GM23338 (cell line): ENCODE results near the gene CACNA1C. TPM values are rescaled to one million over a fixed set of nuclear protein-coding genes. Genes with fewer than 3 reads are reported as not detected.
A peak's percentile ranks its signal among the peaks of the same experiment; 100 is the strongest.

ENCODE experiments used
- ATAC-seq: fragments of 200-7000 bp; cut with Tn5 transposase; 3 replicates; pipeline ENCODE4 v1.9.1; 2020
- DNase-seq: peaks from one replicate; pipeline ENCODE4 v3.0.0-alpha.2; 2015; ENCODE audit warnings: low spot score
- H2AFZ ChIP-seq: fragments of 200-600 bp; sonication (generic); 2 replicates; pipeline ENCODE4 v1.8.0; 2016; ENCODE audit warnings: antibody characterized with exemption, mild to moderate bottlenecking, moderate library complexity
- H3F3A ChIP-seq: fragments of 200-600 bp; sonication (generic); replicated peaks from 2 replicates; pipeline ENCODE4 v1.8.0; 2017; ENCODE audit warnings: antibody characterized with exemption, mixed run types, low read depth
- H3K27ac ChIP-seq: fragments of 200-600 bp; sonication (generic); 2 replicates; pipeline ENCODE4 v1.6.1; 2016; ENCODE audit warnings: low read depth
- H3K27me3 ChIP-seq: fragments of 200-600 bp; sonication (generic); 2 replicates; pipeline ENCODE4 v1.8.0; 2016; ENCODE audit warnings: mild to moderate bottlenecking, mixed run types, moderate library complexity; ENCODE audit not compliant: insufficient read depth
- H3K36me3 ChIP-seq: fragments of 200-600 bp; sonication (generic); 2 replicates; pipeline ENCODE4 v1.8.0; 2016; ENCODE audit warnings: mild to moderate bottlenecking; ENCODE audit not compliant: insufficient read depth
- H3K4me1 ChIP-seq: fragments of 200-600 bp; sonication (generic); 2 replicates; pipeline ENCODE4 v1.8.0; 2016; ENCODE audit warnings: mild to moderate bottlenecking, moderate library complexity; ENCODE audit not compliant: insufficient read depth
- H3K4me2 ChIP-seq: fragments of 200-600 bp; sonication (generic); 2 replicates; pipeline ENCODE4 v1.7.1; 2017; ENCODE audit warnings: mixed run types
- H3K4me3 ChIP-seq: fragments of 200-600 bp; sonication (generic); 2 replicates; pipeline ENCODE4 v1.6.1; 2016; ENCODE audit warnings: mixed run types
- H3K79me2 ChIP-seq: fragments of 200-600 bp; sonication (generic); replicated peaks from 2 replicates; pipeline ENCODE4 v1.8.0; 2017; ENCODE audit warnings: mild to moderate bottlenecking; ENCODE audit not compliant: insufficient read depth
- H3K9me2 ChIP-seq: fragments of 200-600 bp; sonication (generic); 2 replicates; pipeline ENCODE4 v1.8.0; 2017; ENCODE audit not compliant: insufficient read depth
- H4K20me1 ChIP-seq: fragments of 200-600 bp; sonication (generic); replicated peaks from 2 replicates; pipeline ENCODE4 v1.8.0; 2017; ENCODE audit warnings: mild to moderate bottlenecking; ENCODE audit not compliant: insufficient read depth
- H3K27ac Mint-ChIP-seq: 2 replicates; pipeline ENCODE4 v1.8.0; 2020; ENCODE audit warnings: inconsistent platforms, mild to moderate bottlenecking, moderate library complexity, mixed read lengths
- H3K27me3 Mint-ChIP-seq: 3 replicates; pipeline ENCODE4 v1.8.0; 2022; ENCODE audit warnings: low read depth, mild to moderate bottlenecking, moderate library complexity, mixed read lengths, inconsistent platforms; ENCODE audit not compliant: insufficient read depth, poor library complexity
- H3K36me3 Mint-ChIP-seq: 3 replicates; pipeline ENCODE4 v1.8.0; 2021; ENCODE audit warnings: low read depth, mild to moderate bottlenecking, inconsistent platforms, moderate library complexity, mixed read lengths
- H3K4me1 Mint-ChIP-seq: 3 replicates; pipeline ENCODE4 v1.8.0; 2020; ENCODE audit warnings: mild to moderate bottlenecking, inconsistent platforms, mixed read lengths
- H3K4me3 Mint-ChIP-seq: 3 replicates; pipeline ENCODE4 v1.8.0; 2021; ENCODE audit warnings: moderate library complexity, mild to moderate bottlenecking, inconsistent platforms, mixed read lengths
- H3K9me3 Mint-ChIP-seq: 3 replicates; pipeline ENCODE4 v1.8.0; 2020; ENCODE audit warnings: moderate library complexity, mild to moderate bottlenecking, inconsistent platforms, mixed read lengths
- CREB1 ChIP-seq: fragments of 250-450 bp; sonication (Bioruptor Pico); IDR thresholded peaks from 2 replicates; pipeline ENCODE4 v1.5.0; 2020; ENCODE audit warnings: low read depth, mild to moderate bottlenecking, moderate library complexity
- EZH2 ChIP-seq: fragments of 200-600 bp; sonication (generic); IDR thresholded peaks from one replicate; pipeline ENCODE4 v1.8.0; 2017; ENCODE audit warnings: antibody characterized with exemption, mild to moderate bottlenecking, low read depth; ENCODE audit not compliant: unreplicated experiment
- EZH2phosphoT487 ChIP-seq: fragments of 200-600 bp; sonication (generic); IDR thresholded peaks from one replicate; pipeline ENCODE4 v1.8.1; 2018; ENCODE audit warnings: antibody characterized with exemption; ENCODE audit not compliant: unreplicated experiment
- REST ChIP-seq: IDR thresholded peaks from one replicate; pipeline ENCODE4 v1.6.1; 2018; ENCODE audit warnings: antibody characterized with exemption; ENCODE audit not compliant: unreplicated experiment
- STAT1 ChIP-seq: IDR thresholded peaks from one replicate; pipeline ENCODE4 v1.6.1; 2016; ENCODE audit warnings: antibody characterized with exemption; ENCODE audit not compliant: unreplicated experiment
- ZNF114 ChIP-seq: fragments of 250-450 bp; sonication (Bioruptor Pico); IDR thresholded peaks from 2 replicates; pipeline ENCODE4 v1.5.0; 2020; ENCODE audit warnings: mild to moderate bottlenecking, moderate library complexity
- ZNF462 ChIP-seq: fragments of 250-450 bp; sonication (Bioruptor Pico); IDR thresholded peaks from 2 replicates; pipeline ENCODE4 v1.5.0; 2020; ENCODE audit warnings: mild to moderate bottlenecking, moderate library complexity
- polyA plus RNA-seq: library from polyadenylated mRNA; unstranded; fragments of >200 nt; fragmentation: Nextera tagmentation; extraction: Ambion mirVana; gene quantifications from 2 replicates; pipeline ENCODE4 v1.2.1, GENCODE V29; 2016
- total RNA-seq: library from RNA; depleted of rRNA; stranded (reverse); fragments of >200 nt; shearing (Covaris generic); gene quantifications from 2 replicates; pipeline ENCODE4 v1.2.3, GENCODE V29; 2014
- TF ChIP-seq, protein P1 (sequence below), 2 experiments: fragments of 200-600 bp in 1 of 2; sonication (generic) in 1 of 2; conservative IDR thresholded peaks; 2 replicates each; pipeline versions ENCODE4 v1.5.1 to v1.6.1; 2016 to 2017; ENCODE audit warnings: antibody characterized with exemption in 2 of 2, low read depth in 2 of 2, mild to moderate bottlenecking in 2 of 2, moderate library complexity in 1 of 2
- TF ChIP-seq, protein P2 (sequence below): IDR thresholded peaks from 2 replicates; pipeline ENCODE4 v1.6.1; 2016; ENCODE audit warnings: antibody characterized with exemption

Gene CACNA1C
- total and polyA plus RNA-seq, 2 experiments from 2014 or later, result 0.78 to 2.1 TPM

- no peak overlapping the region for H3K4me3 Mint-ChIP-seq
- no peak overlapping the region for H2AFZ ChIP-seq
Measured at GRCh38 chr12:2412305-2412643, 359.5 kb downstream of the CACNA1C start.

More at GRCh38 chr12:2412305-2412643, 359.5 kb downstream of the CACNA1C start:
- Histone ChIP-seq H3F3A (no peaks in the 10 kb centered on the region), H3K4me2 (no peak overlapping the region), H3K27ac (no peak overlapping the region), H3K4me3 (no peak overlapping the region), H3K27me3 (no peaks in the 10 kb centered on the region), H3K4me1 (peaks cover 12% of the 10 kb centered on the region; the same call in 1 of the 2 replicates), H3K9me2 (no peaks in the 10 kb centered on the region), H4K20me1 (no peaks in the 10 kb centered on the region), H3K36me3 (no peaks in the 10 kb centered on the region), H3K79me2 (no peaks in the 10 kb centered on the region)
- ATAC-seq, result peak; percentile 49
- H3K9me3 Mint-ChIP-seq, result no peaks in the 10 kb centered on the region
- peaks cover 9% of the 10 kb centered on the region for H3K27me3 Mint-ChIP-seq
- H3K4me1 Mint-ChIP-seq, result peaks cover 41% of the 10 kb centered on the region
- H3K36me3 Mint-ChIP-seq, result no peaks in the 10 kb centered on the region
- TF ChIP-seq EZH2 (no peak), ZNF462 (no peak), ZNF114 (CRISPR knock-in tag) (no peak), CREB1 (no peak), EZH2phosphoT487 (no peak), REST (no peak), STAT1 (no peak)
- TF ChIP-seq, protein P1, sequence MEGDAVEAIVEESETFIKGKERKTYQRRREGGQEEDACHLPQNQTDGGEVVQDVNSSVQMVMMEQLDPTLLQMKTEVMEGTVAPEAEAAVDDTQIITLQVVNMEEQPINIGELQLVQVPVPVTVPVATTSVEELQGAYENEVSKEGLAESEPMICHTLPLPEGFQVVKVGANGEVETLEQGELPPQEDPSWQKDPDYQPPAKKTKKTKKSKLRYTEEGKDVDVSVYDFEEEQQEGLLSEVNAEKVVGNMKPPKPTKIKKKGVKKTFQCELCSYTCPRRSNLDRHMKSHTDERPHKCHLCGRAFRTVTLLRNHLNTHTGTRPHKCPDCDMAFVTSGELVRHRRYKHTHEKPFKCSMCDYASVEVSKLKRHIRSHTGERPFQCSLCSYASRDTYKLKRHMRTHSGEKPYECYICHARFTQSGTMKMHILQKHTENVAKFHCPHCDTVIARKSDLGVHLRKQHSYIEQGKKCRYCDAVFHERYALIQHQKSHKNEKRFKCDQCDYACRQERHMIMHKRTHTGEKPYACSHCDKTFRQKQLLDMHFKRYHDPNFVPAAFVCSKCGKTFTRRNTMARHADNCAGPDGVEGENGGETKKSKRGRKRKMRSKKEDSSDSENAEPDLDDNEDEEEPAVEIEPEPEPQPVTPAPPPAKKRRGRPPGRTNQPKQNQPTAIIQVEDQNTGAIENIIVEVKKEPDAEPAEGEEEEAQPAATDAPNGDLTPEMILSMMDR (conservative IDR thresholded peaks at IDR 0.05; ENCODE audit: low read depth in 2 of 2), result no peak
- TF ChIP-seq, protein P2, sequence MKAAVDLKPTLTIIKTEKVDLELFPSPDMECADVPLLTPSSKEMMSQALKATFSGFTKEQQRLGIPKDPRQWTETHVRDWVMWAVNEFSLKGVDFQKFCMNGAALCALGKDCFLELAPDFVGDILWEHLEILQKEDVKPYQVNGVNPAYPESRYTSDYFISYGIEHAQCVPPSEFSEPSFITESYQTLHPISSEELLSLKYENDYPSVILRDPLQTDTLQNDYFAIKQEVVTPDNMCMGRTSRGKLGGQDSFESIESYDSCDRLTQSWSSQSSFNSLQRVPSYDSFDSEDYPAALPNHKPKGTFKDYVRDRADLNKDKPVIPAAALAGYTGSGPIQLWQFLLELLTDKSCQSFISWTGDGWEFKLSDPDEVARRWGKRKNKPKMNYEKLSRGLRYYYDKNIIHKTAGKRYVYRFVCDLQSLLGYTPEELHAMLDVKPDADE, result no peak
- no peak overlapping the region; the same call in 1 of the 2 replicates for H3K27ac Mint-ChIP-seq
- DNase-seq, result no peak
